Activated CD4-positive, CD25-positive, alpha-beta regulatory T cell treated with anti-CD3 and anti-CD28 coated beads, Interleukin-2, amount 50 U/mL, for 72 hours (primary cell): ENCODE results near the gene SNRNP70.

Experiments used
- DNase-seq: peaks from one replicate; pipeline ENCODE4 v3.0.0; 2021

SNRNP70 gene

DNA sequence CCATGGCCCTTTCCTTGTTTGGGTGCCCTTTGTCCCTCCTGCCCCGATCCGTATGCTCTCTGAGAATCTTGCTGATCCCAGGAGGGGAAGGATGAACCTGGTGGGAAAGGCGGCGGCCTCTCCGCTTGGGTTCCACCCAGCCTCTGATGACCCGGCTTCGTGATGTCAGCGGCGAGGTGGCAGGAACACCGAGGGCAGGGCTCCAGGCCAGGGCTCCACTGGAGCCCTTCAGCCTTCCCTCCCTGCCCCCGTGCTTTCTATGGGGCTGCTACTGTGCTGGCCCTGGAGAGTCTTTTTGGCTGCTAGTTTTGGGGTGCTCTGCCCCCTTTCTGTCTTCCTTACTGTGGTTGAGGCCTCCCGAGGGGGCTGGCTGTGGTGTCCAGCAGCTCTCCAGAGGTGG is 17.1 kb downstream of the SNRNP70 start:
- no peak for DNase-seq

DNA sequence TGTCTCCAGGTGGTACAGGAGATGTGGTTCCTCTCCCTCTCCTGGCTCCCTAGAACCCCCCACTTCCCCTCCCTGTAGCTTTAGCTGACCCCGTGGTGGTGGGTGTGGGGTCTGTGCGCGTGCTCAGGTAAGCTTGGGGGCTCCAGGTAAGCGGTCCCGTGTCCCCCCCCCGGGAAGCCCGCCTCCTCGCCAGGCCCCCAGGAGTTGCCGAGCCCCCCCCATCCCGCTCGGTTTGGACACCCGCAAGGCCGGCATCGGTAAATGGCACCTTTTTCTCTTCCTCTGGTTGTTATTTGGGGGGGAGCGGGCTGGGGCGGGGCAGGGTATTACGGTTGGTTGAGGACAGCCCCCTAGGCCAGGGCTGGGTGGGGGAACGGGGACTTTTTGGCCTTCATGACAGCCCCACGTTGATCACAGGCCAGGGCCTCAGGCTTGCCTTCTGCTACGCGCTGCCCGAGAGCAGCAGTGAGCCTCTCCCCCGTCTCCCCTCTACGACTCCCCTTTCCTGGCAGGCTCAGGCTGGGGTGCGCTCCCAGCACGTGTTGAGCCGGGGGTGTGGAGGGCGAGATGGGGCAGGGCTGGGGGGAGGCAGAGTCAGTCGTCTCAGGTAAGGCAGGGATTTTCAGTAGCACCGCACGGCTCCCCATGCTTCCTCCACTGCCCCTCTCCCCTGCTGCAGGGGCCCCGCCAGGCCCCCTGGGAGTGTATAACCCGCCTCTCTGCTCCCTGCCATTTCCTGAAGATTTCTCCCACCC is 18.3 kb downstream of the SNRNP70 start:
- DNase-seq = no peak

DNA sequence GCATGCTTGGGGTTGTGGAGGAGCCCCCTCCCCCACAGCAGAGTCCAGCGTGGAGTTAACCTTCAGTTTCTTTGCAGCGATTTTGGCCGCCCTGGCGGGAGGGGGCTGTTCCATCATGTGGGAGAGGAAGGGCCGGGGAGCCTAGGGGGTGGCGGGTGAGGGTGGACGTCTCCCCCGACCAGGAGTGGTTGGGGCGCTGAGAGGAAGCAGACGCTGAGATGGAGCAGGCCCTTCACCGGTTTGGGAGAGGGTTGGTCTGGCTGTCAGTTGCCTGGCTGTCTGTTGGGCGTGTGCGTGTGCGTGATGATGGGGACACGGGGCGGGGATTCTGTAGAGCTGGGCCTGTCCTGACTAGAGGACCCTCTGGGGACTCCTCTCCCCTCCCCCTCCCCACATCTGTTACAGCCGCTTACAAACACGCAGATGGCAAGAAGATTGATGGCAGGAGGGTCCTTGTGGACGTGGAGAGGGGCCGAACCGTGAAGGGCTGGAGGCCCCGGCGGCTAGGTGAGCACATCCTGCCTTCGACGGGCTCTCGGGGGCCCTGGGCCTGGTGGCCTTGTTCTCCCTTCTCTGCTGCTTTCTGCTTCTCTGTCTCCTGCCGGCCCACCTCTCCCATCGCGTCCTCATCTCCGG is 19.1 kb downstream of the SNRNP70 start:
- no peak for DNase-seq

DNA sequence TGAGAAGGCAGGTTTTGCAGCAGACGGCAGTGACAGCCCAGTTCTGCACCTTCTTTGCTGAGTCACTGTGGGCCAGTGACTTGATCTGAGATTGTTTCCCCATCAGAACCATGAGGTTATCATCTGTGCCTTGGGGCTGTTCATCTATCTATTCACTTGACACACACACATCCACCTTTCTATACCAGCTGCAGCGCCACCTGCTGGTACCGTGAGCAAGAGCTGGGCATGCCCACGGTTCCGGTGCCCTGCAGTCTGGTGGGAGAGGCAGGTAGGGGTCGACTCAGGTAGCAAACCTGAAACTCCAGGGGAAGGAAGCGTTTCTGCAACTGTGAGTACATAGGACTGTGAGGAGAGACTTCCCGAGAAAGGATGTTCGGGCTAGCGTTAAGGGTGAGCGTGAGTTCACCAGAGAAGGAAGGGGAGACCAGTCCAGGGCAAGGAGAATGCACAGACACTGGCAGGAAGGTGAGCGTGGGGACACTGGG is 21.4 kb downstream of the SNRNP70 start:
- DNase-seq = peak; percentile 71

DNA sequence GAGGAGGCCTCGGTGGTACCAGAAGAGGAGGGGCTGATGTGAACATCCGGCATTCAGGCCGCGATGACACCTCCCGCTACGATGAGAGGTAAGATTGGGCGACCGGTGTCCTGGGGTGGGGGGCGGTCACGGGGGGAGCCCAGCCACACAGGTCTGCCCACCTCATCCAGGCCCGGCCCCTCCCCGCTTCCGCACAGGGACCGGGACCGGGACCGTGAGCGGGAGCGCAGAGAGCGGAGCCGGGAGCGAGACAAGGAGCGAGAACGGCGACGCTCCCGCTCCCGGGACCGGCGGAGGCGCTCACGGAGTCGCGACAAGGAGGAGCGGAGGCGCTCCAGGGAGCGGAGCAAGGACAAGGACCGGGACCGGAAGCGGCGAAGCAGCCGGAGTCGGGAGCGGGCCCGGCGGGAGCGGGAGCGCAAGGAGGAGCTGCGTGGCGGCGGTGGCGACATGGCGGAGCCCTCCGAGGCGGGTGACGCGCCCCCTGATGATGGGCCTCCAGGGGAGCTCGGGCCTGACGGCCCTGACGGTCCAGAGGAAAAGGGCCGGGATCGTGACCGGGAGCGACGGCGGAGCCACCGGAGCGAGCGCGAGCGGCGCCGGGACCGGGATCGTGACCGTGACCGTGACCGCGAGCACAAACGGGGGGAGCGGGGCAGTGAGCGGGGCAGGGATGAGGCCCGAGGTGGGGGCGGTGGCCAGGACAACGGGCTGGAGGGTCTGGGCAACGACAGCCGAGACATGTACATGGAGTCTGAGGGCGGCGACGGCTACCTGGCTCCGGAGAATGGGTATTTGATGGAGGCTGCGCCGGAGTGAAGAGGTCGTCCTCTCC is 22.6 kb downstream of the SNRNP70 start:
- no peak for DNase-seq

DNA sequence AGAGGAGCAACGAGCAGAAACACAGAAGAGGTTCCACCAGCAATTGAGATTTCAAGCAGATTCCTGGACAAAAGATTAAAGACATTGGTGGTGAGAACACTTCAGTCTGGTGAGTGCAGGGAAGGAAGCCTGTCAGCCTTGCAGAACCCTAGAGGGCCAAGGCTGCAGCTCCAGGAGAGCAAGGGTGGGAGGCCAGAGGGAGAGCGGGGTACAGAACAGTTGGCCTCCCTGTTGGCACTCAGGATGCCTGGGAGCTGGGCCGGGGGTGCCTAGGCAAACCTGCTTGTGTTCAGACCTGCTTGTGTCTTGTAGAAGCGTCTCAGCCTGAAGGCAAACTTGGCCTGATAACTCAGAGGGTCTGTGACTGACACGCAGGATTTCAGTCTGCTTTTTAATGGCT is 23.8 kb downstream of the SNRNP70 start:
- DNase-seq = no peak

DNA sequence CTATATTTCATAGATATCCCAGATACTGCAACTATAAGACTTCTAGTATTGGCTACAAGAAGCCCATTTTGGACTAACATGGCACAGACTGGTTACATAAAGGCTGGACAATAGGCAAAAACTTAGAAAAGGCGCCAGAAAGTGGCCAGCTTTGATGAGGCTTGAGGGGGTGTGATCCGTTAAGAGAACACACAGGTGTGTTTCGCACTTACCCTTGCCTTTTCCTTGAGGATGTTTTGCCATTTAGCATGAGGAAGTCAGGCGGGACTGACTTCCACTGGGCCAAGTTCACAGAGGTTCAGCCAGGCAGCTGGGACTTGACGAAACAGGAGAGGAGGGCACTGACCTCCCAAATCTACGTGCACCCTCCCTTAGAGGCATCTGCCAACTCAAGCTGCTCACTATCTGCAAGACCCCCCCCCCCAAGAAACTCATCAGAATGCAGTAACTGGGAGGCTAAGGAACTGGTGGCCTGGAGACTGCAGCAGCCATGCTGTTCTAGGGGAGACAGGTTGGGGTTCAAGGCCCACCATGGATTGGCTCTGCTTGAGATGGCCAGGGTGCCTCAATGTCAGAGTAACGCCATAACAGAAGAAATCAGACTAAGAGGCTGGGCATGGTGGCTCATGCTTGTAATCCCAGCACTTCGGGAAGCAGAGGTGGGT is 24.4 kb downstream of the SNRNP70 start:
- DNase-seq = no peak

DNA sequence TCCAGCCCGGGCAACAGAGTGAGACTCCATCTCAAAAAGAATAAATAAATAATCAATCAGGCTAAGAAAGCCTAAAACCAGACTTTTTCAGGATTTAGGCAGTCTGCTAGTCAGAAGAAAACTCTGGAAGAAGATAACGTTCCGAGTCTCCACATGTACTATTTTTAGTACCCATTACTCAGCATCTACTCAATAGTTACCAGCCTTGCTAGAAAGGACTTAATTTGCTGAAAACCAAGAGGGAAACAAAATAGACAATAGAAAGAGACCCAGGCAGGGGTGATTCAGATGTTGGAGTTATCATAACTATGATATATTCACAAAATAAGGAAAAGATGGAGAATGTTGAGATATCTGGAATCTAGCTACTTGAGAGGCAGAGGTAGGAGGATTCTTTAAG is 25.3 kb downstream of the SNRNP70 start:
- DNase-seq = no peak

DNA sequence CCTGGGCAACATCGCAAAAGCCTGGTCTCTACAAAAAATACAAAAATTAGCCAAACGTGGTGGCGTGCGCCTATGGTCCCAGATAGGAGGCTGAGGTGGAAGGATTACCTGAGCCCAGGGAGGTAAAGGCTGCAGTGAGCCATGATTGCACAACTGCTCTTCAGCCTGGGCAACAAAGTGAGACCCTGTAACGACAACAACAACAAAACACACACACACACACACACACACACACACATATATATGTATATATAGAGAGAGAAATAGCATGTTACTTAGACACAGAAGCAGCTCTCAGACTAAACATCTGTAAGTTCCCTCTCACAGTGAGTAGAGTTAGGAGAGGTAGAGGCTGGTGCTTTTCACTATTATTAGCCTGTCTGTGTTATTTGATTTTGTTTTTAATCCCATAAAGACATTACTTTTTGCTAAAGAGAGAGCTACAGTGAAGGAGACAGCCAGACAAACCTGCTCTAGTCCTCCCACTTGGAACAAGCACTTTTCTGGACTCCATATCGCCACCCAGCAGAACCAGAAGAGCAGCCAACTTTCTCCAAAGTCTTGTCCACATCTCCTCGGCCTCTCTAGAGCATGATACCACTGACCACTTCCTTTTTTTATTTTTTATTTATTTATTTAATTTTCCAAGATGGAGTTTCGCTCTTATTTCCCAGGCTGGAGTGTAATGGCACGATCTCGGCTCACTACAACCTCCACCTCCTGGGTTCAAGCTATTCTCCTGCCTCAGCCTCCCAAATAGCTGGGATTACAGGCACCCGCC is 26.2 kb downstream of the SNRNP70 start:
- no peak for DNase-seq

DNA sequence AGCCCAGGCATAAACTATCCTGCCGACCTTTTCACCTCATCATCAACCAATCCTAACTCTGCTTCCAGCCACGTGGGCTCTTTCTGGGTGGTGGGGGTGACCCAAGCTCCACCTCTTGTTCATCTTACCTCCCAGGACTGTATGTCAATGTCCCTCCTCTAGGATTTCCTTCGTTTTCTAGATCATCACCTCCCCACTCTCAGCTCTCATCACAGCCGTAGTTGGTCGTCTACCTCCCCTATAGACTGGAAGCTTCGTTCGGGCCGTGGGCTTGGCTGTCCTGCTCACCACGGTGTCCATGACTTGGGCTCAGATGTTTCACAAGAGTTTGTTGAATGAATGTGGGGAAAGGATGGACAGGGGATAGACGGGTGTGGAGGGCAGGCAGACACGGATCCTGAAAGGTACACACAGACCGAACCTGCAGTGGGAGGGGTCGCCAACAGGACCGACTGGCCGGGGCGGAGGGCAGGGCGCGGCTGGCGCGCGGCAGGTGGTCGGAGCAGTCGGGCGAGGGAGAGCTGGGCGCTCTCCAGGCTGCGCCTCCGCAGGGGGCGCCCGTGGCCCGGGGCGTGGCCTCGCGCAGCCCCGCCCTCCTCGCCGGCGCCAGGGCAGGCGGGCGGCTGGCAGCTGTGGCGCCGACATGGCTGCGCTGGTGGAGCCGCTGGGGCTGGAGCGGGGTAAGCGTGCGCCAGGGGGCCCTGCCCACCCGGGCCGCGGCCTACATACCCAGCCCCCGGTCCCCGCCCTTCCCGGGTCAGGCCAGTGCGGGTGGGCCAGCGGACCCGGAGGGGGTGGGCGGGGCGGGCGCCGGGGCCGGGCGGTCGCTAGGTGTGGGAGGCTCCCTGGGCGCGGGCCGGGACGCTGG is 28.7 kb downstream of the SNRNP70 start, which contains the start of gene LIN7B:
Gene LIN7B, plus strand, starts transcription at position 609 of the 868 bp plus-strand sequence. Its CDS starts 35 bp downstream, at position 644.
- DNase-seq = peak; percentile 85

DNA sequence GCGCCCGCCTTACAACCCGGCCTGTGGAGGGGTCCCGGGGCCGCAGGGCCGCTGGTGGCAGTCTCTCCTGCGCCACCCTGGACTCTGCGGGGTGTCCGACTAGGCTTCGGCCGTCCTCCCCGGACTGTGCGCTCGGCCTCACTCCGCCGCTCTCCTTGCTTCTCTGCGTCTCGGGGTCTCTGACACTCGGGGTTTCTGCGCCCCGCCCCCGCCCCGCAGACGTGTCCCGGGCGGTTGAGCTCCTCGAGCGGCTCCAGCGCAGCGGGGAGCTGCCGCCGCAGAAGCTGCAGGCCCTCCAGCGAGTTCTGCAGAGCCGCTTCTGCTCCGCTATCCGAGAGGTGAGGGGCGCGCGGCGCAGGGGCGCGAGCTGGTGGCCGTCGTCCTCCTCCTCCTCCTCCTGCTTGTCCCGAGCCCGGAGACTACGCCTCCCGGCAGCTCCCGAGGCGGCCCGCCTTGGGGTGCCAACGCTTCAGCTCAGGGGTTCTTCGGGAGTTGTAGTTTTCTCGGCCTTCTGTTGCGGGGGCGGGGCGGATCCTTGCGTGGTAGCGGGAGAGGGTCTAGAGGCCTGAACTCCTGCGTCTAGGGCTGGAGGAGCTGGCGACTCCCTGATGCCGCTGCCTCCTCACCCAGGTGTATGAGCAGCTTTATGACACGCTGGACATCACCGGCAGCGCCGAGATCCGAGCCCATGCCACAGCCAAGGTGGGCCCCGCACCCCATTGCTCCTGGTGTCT is 29.5 kb downstream of the SNRNP70 start:
- peak; percentile 49 for DNase-seq

DNA sequence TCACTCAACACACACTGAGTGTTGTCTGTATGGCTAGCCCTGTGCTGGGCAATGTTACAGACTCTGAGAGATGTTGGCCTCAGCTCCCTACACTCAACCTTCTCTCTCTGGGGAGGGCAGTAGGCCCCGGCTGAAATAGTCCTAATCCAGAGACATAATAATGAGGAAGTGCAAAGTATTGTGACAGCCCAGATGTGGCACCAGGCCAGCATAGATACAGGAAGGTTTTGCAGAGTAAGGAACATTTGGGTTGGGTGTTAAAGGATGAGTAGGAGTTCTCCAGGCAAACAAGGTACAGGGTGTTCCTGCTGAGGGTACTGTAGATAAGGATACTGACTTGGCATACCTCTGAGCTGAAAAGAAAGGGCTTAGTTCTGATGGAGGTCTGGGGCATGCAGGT is 31.3 kb downstream of the SNRNP70 start:
- DNase-seq = no peak

DNA sequence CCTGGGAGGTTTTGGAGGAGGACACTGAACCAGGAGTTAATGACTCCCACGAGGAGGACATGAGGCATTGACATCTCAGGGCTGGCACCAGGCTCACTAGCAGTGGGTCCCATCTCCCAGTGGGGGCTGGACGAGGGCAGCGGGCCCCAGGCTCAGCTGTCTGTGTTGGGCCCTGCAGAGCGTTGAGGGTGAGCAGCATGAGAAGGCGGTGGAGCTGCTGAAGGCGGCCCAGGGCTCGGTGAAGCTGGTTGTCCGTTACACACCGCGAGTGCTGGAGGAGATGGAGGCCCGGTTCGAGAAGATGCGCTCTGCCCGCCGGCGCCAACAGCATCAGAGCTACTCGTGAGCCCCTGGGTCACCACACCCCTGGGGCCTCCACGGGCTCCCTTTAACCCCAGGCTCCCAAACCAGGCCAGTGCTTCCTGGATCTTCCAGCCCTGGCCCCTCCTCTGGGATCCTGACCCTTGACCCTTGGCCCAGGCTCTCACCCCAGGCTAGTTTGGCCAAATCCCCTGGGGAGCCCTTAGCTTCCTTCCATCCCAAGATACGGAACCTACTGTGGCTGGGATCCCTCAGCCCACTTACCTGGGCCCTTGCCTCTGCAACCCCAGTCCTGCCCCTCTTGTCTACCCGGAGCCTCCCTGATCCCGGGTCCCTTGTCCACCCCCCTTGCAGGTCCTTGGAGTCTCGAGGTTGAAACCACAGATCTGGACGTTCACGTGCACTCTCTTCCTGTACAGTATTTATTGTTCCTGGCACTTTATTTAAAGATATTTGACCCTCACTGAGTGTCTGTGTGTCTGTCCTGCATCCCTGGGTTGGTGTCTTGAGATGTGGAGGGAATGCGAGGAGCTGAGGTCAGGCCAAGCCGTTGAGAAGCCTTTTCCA is 32.7 kb downstream of the SNRNP70 start:
- DNase-seq = no peak

DNA sequence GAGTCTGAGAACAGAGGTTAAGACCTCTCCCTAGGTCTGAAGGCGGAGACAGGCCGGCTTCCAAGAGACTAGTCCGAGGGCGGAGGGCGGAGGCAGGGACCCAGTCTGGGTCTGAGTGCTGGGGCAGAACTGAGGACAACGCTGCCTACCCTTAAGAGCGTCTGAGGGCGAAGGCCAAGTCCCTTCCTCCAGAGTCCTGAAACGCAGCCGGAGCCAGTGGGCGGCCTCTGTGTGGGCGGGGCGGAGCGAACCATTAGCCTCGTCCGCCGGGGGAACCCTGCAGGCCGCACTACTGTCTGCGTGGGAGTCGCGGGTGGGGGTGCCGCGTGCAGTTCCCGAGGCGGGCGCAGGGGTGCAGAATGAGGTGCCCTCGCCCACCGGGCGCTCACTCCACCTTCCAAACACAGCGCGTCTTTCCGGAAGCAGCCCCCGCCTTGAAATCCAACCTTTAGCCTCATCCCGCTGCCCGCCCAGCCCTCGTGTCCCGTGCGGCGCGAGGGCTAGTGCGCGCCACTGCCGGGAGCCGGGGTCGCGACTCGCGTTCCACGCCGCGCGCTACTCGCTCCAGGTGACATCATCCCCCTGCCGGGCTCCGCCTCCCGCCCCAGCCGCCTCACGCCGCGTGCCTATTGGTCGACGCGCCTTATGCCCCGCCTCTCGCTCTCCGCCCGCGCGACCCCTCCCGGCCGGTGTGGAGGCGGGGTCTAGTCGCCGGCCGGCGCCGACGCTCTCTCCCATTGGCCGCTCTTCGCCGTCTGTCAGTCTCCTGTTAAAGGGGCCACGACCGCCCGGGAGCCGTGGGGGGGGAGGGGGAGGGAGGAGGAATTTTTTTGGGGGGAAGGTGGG is 33.5 kb downstream of the SNRNP70 start, which contains the start of gene C19orf73:
Gene C19orf73, minus strand, starts transcription at position 579 of the 846 bp plus-strand sequence. Its CDS starts 121 bp downstream, at position 458.
- DNase-seq = peak; percentile 98

DNA sequence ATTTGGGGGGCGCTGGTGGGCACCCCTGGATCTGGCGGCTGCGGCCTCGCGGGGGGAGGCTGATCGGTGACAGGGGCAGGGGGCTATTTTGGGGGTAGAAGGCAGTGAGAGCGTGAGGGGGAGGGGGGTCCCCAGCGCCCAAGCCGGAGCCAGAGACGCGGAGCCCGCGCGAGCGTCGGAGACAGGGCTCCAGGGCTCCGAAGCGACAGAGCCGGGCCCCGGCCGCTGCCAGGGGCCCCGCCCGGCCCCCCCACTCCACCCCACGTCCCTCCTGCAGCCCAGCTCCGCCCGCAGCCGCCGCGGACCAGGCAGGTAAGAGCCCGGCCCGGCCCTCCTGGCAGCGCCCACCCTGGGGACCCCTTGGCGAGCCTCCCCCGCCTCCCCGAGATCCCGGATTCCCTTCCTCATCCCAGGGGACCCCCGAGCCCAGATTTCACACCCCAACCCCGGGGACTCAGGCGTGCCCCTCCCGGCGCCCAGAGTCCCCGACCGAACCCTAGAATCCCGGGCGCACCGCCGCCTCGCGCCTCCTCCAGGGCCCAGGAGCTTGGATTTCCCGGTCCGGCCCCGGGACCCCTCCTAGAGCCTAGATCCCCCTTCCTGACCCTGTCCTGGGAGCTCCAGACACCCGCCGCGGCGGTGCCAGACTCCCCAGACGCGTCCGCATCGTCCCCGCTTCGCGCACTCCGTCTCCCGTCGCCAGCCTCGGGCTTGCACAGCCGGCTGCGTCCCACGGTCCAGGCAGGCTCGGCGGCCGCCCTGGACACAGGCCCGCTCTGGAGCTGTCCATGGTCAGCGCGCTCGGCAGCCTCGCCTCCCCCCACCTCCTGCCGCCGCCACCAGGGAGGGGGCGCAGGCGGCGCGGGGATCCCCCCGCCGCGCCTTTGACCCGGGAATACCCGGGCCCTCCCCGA is 34.4 kb downstream of the SNRNP70 start, which contains the start of gene PPFIA3:
Gene PPFIA3, plus strand, starts transcription at position 134 of the 914 bp plus-strand sequence. CDS start 8,330 bp downstream, outside the sequence.
- DNase-seq = no peak

DNA sequence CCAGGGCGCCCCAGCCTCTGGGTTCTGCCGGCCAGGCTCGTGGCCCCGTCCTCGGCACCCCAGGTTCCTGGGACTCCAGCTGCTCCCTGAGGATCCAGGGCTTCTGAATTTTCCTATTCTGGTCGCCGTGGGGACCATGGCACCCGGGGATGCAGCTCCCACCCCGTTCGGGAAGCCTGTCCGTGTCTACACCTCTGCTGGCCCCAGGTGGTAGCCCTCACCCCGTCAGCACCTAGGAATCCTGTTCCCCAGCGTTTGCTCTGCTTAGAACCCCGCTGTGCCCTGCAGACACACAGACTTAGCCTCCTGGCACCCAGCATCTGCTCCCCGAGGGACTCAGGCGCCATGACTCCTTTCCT is 35.1 kb downstream of the SNRNP70 start:
- no peak for DNase-seq

DNA sequence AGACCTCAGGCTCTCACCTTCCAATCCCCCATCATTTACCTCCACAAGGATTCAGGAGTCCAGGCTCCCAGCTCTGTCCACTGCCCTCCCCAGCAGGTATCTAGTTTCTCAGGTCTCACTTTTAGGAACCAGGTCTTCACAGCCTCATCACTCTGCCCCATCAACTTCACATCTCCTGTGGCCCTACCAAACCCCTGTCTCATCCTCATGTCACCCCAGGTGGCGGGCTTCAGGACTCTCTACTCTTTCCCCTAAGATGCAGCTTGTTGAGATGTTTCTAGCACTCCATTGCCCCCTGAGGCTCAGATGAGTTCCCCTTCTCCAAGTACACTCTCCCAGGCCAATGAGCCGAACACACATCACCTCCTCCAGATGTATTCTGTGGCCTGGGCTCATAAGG is 35.6 kb downstream of the SNRNP70 start:
- no peak for DNase-seq
